ENCODE data around the gene KCNE1. TPM values are rescaled to one million over a fixed set of nuclear protein-coding genes. Genes with fewer than 3 reads are reported as not detected.
A peak's percentile ranks its signal among the peaks of the same experiment; 100 is the strongest.
"Not testable (repeated sequence)": the region's sequence is repeated elsewhere in the genome, so short reads cannot be mapped to it uniquely, and the experiment has no call there.

The KCNE1 gene
- 1 to 10 TPM in 1 of 4 donors, under 1 TPM in 3; 0.51 to 1.1 (median 0.76) TPM for polyA plus RNA-seq (ENCODE audit: insufficient read length in 4 of 4)

- no peak for DNase-seq (ENCODE audit: low read depth in 4 of 4, low spot score in 3 of 4)
Observed at GRCh38 chr21:34511787-34512455, at the start of gene KCNE1. KCNE1 (minus strand) TSS chr21:34512210; CDS start chr21:34449634, 62,576 bp downstream.

- DNase-seq (ENCODE audit: low read depth in 4 of 4, low spot score in 3 of 4): no peak
Observed at GRCh38 chr21:34561806-34562205, 49.8 kb upstream of the KCNE1 start.

- DNase-seq (ENCODE audit: low read depth in 4 of 4, low spot score in 3 of 4): no peak
Observed at GRCh38 chr21:34560609-34561008, 48.6 kb upstream of the KCNE1 start.

- no peak for DNase-seq (ENCODE audit: low read depth in 4 of 4, low spot score in 3 of 4)
Observed at GRCh38 chr21:34560021-34560420, 48.0 kb upstream of the KCNE1 start.

- no peak for DNase-seq (ENCODE audit: low read depth in 4 of 4, low spot score in 3 of 4)
Observed at GRCh38 chr21:34559089-34559631, 47.1 kb upstream of the KCNE1 start.

GRCh38 chr21:34558166-34558565 is 46.2 kb upstream of the KCNE1 start:
- no peak for DNase-seq (ENCODE audit: low read depth in 4 of 4, low spot score in 3 of 4)

- no peak for DNase-seq (ENCODE audit: low read depth in 4 of 4, low spot score in 3 of 4)
Observed at GRCh38 chr21:34557261-34557660, 45.3 kb upstream of the KCNE1 start.

- not testable (repeated sequence) for DNase-seq (ENCODE audit: low read depth in 4 of 4, low spot score in 3 of 4)
Observed at GRCh38 chr21:34554670-34555069, 42.7 kb upstream of the KCNE1 start.

GRCh38 chr21:34554227-34554626 is 42.2 kb upstream of the KCNE1 start:
- no peak for DNase-seq (ENCODE audit: low read depth in 4 of 4, low spot score in 3 of 4)

- no peak for DNase-seq (ENCODE audit: low read depth in 4 of 4, low spot score in 3 of 4)
Observed at GRCh38 chr21:34553151-34553952, 41.3 kb upstream of the KCNE1 start.

GRCh38 chr21:34552360-34553098 is 40.5 kb upstream of the KCNE1 start:
- DNase-seq (ENCODE audit: low read depth in 4 of 4, low spot score in 3 of 4): no peak

- no peak for DNase-seq (ENCODE audit: low read depth in 4 of 4, low spot score in 3 of 4)
Observed at GRCh38 chr21:34550182-34550799, 38.3 kb upstream of the KCNE1 start.

- no peak for DNase-seq (ENCODE audit: low read depth in 4 of 4, low spot score in 3 of 4)
Observed at GRCh38 chr21:34548781-34549376, 36.9 kb upstream of the KCNE1 start.

- no peak for DNase-seq (ENCODE audit: low read depth in 4 of 4, low spot score in 3 of 4)
Observed at GRCh38 chr21:34546542-34546941, 34.5 kb upstream of the KCNE1 start.

GRCh38 chr21:34545079-34545884 is 33.3 kb upstream of the KCNE1 start:
- DNase-seq (ENCODE audit: low read depth in 4 of 4, low spot score in 3 of 4): no peak

GRCh38 chr21:34544032-34544496 is 32.1 kb upstream of the KCNE1 start:
- DNase-seq (ENCODE audit: low read depth in 4 of 4, low spot score in 3 of 4): peak in 1 of 4 donors; percentile 44

- no peak for DNase-seq (ENCODE audit: low read depth in 4 of 4, low spot score in 3 of 4)
Observed at GRCh38 chr21:34543017-34543416, 31.0 kb upstream of the KCNE1 start.

GRCh38 chr21:34540206-34540605 is 28.2 kb upstream of the KCNE1 start:
- DNase-seq (ENCODE audit: low read depth in 4 of 4, low spot score in 3 of 4): no peak

GRCh38 chr21:34537838-34538237 is 25.8 kb upstream of the KCNE1 start:
- DNase-seq (ENCODE audit: low read depth in 4 of 4, low spot score in 3 of 4): no peak

Measured in right renal pelvis (tissue), 4 donors.